ENCODE data around the gene TTLL1.

GRCh38 chr22:43006753-43007152 lies 82.4 kb downstream of the TTLL1 start:
- no peak for TF ChIP-seq CTCF (conservative IDR thresholded peaks at IDR 0.05 in 1 of 2, IDR thresholded peaks at IDR 0.05 in 1 of 2; ENCODE audit: low read depth in 1 of 2, low read length in 2 of 2)
- TF ChIP-seq EZH2 (IDR thresholded peaks at IDR 0.05; ENCODE audit: low read length, missing control alignments), result no peak

All from fibroblast of lung (primary cell).